NCI-H510A (cell line): ENCODE data around the gene SLX4IP.
"Not testable (repeated sequence)": the region's sequence is repeated elsewhere in the genome, so short reads cannot be mapped to it uniquely, and the experiment has no call there.

ENCODE experiments used
- DNase-seq: peaks from one replicate; lab custom pipeline; 2025; lab: John Stamatoyannopoulos, UW

The SLX4IP gene

DNA sequence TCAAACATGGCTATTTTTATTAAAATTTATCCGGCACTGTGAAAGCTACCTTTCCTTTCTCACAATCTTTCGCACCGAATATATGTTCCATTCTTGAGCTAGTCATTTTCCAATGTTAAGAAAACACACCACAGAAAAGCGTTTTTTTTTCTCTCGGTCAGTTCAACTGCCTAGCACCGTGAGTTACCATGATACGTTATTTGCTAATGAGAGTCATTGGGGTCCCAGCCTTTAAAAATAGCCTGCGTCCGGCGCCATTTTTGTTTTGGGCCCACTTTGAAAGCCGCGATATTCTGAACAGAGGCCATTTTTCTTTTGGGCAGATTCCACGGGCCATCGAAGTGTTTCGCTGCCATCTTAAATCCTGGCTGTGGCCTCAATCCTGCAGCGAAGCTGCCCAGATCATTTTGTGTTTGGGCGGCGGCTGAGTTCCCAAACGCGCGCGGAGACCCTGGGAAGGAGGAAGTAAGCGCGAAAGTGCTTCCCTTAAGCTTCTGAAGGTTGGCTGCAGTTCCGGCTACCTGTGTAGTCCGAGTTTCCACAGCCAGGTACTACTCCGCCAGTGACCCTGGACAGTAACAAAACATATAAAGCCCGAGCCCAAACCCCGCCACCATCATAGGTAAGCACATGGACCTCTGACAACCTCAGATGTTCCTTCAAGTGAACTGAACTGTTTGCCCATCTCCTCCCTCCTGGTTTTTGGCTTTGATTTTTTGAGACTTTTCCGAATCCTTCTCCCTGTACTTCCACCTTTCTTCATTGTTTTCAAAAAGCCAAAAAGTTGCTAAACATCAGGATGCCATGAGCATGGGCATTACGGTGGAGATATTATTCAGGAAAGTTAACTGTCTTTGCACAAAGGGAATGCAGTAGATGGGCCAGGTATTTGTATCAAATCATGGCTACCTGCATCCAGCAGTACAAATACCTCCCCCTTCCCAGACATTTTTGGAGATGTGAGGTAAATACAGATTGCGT, at the start of gene SLX4IP:
Gene SLX4IP (plus strand): TSS at position 474 of the 981 bp plus-strand sequence. CDS start 22,900 bp downstream, outside the sequence.
- DNase-seq = peak; percentile 98

DNA sequence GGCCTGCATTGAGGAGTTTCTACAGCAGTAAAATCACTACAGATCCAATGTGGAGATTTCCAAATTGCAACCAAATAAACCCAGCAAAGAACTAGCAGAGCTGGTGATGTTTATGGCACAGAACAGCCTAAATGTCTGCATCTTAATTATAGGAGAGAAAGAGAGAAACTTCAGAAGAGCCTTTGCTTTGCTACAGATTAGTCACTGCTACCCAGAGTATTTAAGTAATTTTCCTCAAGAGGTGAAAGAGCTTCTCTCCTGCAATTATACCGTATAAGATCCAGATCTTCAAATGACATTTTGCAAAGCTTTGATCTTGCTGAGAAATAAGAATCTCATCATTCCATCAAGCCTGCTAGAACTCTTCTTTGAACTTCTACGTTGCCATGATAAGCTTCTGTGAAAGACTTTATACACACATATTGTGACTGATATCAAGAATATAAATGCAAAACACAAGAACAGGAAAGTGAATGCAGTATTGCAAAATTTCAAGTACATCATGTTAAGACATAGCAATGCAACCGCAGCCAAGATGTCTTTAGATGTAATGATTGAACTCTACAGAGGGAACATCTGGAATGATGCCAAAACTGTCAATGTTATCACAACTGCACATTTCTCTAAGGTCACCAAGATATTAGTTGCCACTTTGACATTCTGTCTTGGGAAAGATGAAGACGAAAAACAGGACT, 49.1 kb upstream of the SLX4IP start:
- DNase-seq = no peak

DNA sequence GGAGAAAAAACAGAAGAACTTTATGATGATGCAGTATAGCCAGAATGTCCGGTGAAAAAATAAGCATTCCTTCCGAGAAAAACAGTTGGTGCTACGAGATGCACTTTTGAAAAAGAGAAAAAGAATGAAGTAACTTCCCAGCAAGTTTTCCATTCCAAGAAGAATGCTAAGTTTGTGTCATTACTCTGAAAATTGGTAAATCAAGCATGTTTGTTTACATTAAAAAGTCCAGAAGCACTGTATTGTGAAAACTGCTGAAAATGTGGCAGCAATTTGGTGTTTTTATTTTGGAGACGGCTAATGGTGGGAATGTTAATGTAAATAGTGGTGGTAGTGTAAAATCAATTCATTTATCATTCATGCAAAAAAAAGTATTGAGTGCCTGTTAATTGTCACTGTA, 47.4 kb upstream of the SLX4IP start:
- no peak for DNase-seq

DNA sequence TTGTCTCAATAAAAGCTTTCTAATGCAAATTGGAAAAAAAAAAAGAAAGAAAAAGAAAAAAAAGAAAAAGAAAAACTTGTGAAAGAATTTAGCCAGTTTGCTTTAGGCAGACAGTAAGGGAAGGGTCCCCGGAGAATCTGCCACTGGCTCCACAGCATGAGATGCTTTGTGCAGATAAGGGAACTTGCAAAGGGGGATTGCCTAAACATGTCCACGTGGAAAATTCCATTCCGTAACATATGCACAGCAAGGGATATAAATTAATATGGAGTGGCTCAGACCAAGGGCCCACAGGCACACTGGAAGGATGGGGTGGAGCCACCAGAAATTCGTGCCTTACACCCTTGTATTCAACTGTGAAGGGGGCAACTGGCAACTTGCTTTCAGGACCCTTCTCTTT, 46.5 kb upstream of the SLX4IP start:
- DNase-seq = no peak

DNA sequence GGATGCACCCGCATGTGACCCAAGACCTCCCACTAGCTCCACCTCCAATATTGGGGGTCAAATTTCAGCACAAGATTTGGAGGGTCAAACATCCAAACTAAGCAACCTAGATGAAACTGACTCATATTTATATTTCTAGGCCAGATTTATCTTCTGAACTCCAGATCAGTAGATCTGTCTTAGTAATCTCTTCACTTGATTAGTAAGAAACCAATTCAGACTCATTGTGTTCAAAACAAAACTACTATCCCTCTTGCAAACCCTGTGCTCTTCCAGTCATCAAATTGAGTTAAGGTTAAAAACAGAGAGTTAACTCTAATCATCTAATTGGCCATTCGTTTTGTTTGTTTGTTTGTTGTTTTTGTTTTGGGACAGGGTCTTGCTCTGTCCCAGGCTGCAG, 44.4 kb upstream of the SLX4IP start:
- DNase-seq = no peak

DNA sequence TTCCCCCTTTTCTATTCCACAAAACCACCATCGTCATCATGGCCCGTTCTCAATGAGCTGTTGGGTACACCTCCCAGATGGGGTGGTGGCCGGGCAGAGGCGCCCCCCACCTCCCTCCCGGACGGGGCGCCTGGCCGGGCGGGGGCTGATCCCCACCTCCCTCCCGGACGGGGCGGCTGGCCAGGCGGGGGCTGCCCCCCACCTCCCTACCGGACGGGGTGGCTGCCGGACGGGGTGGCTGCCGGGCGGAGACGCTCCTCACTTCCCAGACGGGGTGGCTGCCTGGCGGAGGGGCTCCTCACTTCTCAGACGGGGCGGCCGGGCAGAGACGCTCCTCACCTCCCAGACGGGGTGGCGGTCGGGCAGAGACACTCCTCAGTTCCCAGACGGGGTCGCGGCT, 40.4 kb upstream of the SLX4IP start:
- DNase-seq = not testable (repeated sequence)

DNA sequence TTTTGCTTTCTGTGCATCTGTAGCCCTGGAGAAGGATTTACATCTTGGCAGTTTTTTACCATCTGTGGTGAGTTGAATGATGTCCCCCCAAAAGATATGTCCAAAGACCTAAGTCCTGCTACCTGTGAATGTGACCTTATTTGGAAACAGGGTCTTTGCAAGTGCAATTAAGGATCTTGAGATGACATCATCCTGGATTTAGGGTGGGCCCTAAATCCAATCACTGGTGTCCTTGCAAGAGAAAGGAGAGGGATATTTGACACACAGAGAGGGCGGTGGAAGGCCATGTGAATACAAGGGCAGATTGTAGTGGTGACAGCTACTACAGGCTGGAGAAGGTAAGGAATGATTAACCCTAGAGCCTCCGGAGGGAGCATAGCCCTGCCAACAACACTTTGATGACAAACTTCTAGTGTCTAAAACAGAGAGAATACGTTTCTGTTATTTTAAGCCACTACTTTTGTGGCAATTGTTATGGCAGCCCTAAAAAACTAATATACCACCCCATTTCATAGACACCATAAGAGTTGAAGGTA, 36.2 kb upstream of the SLX4IP start:
- no peak for DNase-seq

DNA sequence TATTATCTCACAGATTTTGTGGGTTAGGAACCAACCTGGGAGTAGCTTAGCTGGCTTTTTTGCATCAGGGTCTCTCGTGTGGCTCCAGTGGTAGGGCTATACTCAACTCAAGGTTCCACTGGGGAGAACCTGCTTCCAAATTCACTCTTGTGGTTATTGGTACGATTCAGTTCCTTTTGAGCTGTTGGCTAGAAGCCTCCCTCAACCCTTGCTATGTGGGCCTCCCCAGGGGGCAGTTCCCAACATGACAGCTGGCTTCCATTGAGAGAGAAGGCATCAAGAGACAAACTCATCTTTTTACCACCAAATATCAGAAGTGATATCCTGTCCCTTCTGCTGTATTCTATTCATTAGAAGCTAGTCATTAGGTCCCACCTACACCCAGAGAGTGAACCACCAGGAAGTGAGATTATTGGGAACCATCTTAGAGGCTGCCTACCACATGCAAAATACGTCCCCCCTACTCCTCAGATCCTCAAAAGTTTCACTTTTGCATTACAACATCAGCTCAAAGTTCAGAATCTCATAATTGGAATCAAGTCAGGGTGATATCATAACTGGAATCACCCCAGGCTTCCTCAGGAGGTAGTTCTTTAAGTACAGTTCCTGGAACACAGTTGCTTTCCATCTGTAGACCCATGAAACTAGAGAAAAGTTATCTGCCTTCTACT, 32.0 kb upstream of the SLX4IP start:
- DNase-seq = no peak

DNA sequence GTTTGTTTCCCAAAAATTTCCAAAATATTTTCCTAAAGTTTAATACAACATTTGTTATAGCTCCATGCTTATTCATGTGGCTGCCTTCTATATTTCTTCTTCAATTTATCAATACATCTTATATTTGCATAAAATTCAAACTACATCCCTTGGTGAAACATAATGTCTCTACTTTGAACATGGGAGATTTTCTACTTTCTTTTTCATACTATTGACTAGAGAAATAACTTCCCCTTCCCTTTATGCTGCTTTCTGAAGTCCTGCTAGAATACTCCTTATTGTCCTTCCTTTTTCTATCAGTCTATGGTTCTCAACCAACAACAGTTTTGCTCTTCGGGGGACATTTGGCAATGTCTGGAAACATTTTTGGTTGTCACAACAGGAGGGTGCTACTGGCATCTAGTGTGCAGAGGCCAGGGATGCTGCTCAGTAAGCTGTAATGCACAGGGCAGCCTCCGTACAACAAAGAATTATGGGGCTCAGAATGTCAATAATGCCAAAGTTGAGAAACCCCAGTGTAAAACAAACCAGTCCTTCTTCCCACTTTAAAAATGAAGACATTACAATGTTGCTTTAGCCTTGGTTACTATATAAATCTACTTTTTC, 31.0 kb upstream of the SLX4IP start:
- DNase-seq = no peak

DNA sequence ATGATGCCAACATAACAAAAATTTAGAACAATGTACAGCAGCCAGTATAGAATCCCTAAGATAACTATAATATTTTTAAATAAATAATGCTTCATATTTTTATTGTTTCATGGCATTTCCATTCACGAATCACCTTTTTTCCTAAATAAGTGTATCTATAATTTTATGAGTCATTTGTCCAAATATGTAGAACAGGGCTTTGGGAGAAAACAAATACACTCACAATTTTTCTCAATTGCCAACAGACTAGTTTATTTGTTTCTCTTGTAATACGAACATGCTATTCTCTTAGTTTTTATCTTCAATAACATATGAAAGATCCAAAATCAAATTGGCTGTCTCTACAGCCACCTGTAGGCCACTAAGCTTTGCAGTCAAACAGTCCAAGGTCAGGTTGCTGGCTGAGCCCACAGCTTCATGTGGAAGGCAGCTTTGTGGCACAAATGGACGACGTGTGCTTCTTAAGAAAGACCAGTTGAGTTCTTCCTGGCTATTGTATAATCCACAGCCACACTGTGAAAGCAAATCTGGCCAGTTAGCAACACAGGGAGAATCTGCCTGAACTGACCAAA, 30.1 kb upstream of the SLX4IP start:
- no peak for DNase-seq

DNA sequence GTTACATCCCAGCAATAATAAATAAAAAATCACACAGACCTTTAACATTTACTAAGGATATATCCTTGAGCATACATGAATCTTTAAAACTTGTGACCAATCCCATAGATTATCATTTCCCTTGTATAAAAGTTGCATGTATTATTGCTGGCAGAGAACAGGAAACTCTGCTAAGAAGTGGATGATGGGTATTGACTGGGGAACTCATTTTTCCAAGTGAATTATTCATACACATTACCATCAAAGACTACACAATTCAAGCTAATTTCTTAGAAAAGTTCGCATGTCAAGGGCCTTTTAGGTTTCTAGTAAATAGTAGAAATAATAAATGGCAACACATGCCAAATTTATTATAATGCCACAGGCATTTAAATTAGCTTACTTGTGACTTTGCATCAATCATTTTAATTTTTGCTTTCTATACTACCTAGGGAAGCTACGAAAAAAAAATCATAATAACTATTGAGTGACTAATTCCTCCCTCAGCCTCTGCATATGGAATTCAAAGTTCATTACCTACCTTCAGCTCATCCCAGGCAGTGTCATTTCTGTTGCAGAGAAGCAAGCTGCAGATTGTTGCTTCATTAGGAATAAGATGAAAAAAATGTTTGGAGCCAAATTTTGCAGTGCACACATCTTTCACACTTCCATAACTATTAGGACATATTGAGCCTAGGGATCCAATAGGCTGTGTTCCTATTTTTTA, 26.8 kb upstream of the SLX4IP start:
- DNase-seq = no peak

DNA sequence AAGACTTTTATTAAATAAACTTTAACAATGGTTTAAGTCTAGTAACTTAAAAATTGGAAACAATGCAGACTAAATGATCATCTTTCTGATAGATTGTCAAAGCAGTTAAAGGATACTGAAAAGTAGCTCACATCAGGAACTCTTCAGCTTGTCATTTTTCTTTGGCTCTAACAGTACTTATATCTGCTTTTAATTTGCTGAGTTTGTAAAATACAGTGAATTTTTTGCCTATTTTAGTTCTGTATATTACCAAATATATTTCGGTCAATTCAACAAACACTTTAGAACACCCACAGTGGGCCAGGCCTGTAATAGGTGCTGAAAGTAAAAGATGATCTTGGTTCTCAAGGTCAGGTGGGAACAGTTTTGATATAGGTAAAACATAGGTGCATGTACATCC, 23.4 kb upstream of the SLX4IP start:
- DNase-seq = no peak

DNA sequence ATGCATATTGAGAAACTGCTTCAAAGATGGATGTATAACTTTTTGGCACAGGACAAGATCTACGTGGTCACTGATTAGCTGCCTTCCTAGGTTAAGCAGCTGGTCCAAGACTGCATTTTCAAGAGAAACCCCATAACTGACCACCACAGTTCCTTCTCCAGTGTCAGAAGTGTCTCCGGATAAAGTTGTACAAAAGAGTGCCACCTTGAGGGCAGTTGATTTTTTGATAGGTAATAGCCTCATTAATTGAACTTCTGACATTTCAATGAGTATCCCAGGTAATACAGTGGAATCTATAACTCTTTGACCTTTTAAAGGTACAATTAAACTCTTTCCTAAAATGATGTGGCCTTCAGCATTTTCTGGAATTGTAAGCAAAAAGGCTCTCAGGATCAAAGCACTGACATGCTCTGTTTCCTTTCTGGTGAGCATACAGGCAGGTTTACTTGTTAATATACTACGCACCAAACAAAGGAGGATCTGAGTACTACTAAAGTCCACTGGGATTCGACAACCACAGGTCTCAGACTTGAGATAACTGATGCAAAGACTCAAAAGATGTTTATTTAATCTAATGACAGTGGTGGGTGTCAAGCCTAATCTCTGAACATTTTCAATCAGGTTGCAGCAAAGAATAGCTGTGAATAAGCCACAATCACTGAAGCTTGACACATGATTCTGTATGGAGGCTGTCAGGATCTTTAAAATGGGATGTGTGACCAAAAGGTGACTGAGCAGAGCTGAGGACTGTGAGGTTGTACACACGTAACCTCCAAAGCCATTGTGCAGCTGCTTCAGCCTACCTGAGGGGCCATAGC, 22.3 kb upstream of the SLX4IP start:
- no peak for DNase-seq

DNA sequence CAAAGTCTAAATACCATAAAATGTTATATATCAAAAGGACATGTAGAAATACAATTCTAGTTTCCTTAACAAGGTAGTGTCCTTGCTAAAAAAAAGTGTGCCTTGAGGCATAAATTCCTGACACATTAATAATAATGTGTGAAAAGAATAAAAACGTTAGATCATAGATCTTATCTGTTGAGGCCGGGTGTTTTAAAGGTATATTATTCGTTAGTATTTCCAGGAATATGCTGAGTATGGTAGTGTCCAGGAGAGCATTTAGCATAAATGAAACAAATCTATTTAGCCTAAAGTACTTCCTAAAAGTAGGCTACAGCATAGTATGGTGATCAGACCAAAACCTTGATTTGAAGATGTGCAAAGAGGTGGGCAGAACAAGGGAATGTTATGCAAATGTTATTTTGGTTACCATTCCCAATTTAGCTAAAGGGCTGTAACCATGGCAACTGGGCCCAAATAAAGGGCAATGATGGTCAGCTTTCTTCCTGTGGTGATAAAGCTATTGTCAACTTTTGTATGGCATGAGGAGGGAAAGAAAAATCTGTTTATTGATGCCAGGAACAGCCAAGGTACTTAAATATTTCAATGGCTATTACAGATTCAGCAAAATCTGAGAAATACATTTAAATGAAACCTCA, 20.0 kb upstream of the SLX4IP start:
- no peak for DNase-seq

DNA sequence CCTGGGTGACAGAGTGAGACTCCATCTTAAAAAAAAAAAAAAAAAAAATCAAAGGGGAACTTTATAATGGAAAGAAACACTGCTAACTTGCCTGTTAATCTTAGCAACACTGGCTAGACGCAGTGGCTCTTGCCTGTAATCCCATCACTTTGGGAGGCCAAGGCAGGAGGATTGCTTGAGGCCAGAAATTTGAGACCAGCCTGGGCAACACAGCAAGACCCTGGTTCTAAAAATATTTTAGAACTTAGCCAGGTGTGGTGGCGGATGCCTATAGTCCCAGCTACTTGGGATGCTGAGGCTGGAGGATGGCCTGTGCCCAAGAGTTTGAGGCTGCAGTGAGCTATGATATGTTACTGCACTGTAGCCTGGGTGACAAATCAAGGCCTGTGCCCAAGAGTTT, 17.9 kb upstream of the SLX4IP start:
- DNase-seq = not testable (repeated sequence)

DNA sequence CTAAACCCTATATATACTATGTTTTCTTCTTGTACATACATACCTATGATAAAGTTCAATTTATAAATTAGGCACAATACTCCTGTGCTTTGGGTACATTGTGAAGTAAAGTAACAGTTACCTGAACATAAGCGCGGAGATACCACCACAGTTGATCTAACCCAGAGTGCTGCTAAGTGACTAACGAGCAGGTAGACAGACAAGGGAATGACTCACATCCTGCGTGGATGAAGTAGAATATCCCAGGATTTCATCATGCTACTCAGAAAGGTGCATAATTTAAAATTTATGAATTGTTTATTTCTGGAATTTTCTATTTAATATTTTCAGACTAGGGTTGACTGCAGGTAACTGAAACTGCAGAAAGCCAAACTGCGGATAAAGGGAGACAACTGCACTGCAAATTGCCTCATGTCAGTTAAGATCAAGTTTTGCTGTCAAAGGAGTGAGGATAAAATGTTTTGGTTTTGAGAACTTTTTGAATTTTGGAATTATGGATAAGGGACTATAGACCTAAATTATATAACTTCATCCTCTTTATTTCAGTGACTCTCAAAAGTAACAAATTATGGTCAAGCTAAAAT, 15.5 kb upstream of the SLX4IP start:
- no peak for DNase-seq

DNA sequence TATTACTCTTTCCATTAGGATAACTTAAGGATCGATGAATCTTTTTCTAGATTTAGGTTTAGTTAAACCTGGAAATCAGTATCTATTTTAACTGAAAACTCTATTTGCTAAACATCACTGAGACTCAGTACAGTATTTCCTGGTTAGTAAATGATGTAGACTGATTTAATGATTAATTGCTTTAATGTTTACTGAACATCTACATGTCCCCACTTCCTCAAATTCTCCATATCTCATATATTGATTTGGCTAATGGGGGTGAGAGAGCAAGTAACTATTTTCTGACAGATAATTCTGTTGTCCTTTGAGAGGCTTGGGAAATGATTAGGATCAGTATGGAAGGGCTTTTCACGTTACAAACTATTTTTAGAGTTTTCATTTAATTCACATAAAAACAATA, 11.4 kb upstream of the SLX4IP start:
- no peak for DNase-seq

DNA sequence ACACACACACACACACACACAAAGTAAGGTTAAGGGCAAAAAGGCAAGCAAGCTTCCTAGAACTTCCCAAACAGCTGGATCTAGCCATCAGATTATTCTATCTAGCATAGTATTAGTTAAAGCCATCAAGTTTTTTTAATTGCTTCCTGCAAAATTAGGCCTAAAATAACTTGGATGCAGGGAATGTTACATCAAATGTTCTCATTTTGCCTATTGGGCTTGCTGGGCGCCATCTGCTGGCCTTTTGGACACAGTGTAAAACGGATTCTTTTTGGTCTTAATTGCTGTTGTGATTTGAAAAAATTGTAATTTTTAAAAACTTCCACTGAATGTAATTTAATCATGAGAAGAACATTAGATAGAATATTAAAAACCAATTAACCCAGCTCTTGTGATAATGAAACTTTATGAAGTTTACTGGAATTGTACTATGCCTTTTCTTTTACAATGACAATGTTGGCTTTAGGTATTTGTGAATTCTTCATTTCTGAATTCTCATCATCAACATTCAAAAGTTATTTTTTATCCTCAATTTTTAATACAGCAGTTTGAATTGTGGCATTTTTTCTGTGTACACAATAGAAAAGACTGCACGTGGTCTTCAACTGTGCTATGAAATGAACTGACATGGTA, 7.9 kb upstream of the SLX4IP start:
- no peak for DNase-seq

DNA sequence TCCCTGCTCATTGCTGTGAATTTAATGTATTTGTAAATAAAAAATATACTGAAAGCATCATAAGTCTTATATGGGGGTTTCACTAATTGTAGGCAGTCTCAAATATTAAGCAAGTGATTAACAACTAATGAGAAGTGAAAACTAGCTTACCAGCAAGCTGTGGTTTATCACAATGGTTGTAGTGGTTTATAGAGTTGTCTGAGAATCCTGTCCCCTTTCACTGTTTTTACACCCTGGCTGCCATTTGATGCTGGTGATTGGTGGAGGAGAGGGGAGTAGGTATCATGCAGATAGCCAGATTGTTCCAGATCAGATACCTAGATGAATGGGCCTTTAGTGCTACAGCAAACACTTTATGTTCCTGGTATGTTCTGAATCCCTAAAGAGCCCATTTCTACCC, 7.1 kb upstream of the SLX4IP start:
- no peak for DNase-seq
